ENCODE measurements around the gene HOXB8. TPM values are rescaled to one million over a fixed set of nuclear protein-coding genes. Genes with fewer than 3 reads are reported as not detected.
A peak's percentile ranks its signal among the peaks of the same experiment; 100 is the strongest.

HOXB8 gene
- total RNA-seq, 2 experiments from 2014 or later, result not detected

DNA sequence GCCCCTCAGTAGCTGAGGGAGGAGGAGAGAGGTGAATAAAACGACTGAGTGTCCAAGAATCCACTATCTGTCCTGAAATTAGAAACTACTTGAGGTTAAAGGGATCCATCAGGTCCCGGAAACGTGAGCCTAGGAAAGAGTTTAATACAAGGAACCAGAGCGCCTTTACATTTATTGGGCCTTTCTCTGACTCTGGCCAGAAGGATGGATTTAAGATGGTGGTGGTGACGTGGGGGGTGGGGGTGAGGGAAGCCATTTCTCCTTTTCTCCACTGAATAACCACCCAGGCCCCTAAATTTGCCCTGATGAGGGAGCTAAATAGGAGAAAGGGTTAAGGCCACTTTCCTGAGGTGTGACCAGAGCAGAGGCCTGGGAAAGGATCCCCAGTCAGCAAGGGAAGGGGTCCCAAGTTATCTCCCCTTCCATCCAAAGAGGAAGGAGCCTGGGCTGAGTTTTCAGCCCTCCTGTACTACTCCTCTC, 12.1 kb upstream of the HOXB8 start:
- CTCF ChIA-PET, result interaction anchor here (0.6 to 3.5 kb wide), 2 partner anchors 9 to 218 kb away, joined by 3 to 29 read pairs; no protein-coding TSS in a partner anchor
- no peak for DNase-seq
- Mint-ChIP-seq H3K36me3 (ENCODE audit: low read depth) (no peaks in the 10 kb centered on the region), H3K4me3 (peak overlapping the region; percentile 86), H3K9me3 (no peaks in the 10 kb centered on the region), H3K27ac (no peak overlapping the region), H3K4me1 (ENCODE audit: low read depth) (peaks cover 7% of the 10 kb centered on the region), H3K27me3 (ENCODE audit: low read depth) (peaks cover 71% of the 10 kb centered on the region)
- intact Hi-C loops (cut with micrococcal nuclease), result no loop called here

DNA sequence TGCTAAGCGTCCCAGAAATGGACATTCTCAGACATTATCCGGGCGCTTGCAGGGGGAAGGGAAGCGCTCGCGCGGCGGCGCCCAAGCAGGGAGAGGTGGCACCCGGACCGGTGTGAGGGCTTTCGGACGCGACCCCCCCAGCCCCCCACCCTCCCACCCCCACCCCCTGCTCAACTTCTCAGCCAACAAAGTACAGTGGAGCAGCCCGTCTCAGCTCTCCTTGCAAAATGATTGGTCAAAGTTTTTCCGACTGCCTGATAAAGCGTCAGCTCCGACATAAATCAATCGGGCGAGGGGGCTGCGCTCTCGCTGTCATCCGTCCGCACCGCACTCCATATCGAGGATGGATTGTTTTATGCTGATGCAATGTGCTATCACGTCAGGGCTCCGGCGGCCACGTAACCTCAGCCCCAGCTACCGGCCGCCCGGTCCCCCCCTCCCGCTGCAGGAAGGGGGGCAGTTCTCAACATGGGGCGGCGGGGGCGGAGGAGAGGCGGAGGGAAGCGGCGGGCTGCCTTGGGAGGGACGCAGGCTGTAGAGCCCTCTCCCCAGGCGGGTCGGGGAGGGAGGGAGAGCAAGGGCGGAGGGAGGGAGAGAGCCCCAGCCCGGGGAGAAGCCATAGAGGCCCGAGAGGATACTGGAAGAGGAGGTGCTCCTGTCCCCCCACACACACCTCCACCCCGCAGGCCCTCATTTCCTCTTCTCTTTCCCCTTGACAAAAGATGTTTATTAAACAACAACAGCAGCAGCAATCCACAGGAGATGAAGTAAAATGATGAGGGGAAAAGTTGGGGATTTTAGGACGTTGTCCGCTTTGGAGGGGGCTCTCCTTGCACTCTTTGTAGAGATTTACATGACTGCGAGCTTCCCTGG, 11.4 kb upstream of the HOXB8 start, which contains the start of gene HOXB9:
Gene HOXB9 (minus strand): TSS at position 114 of the 873 bp plus-strand sequence. CDS start 89 bp downstream, at position 25.
- H3K27ac Mint-ChIP-seq, result peak within 1 kb of the TSS; percentile 73
- intact Hi-C loops (cut with micrococcal nuclease), result loop anchor here (1.0 kb wide), 2 partner anchors 9 to 13 kb away; no protein-coding TSS in a partner anchor
- peaks cover 7% of the 10 kb centered on the region for H3K4me1 Mint-ChIP-seq (ENCODE audit: low read depth)
- no peaks in the 10 kb centered on the region for H3K9me3 Mint-ChIP-seq
- no peaks in the 10 kb centered on the region for H3K36me3 Mint-ChIP-seq (ENCODE audit: low read depth)
- peak within 1 kb of the TSS; percentile 86 for H3K4me3 Mint-ChIP-seq
- peak; percentile 73 for DNase-seq
- H3K27me3 Mint-ChIP-seq (ENCODE audit: low read depth), result peaks cover 70% of the 10 kb centered on the region
- CTCF ChIA-PET, result interaction anchor here (0.5 to 3.5 kb wide), 7 partner anchors 9 to 600 kb away, joined by 3 to 29 read pairs (median 3); no protein-coding TSS in a partner anchor

DNA sequence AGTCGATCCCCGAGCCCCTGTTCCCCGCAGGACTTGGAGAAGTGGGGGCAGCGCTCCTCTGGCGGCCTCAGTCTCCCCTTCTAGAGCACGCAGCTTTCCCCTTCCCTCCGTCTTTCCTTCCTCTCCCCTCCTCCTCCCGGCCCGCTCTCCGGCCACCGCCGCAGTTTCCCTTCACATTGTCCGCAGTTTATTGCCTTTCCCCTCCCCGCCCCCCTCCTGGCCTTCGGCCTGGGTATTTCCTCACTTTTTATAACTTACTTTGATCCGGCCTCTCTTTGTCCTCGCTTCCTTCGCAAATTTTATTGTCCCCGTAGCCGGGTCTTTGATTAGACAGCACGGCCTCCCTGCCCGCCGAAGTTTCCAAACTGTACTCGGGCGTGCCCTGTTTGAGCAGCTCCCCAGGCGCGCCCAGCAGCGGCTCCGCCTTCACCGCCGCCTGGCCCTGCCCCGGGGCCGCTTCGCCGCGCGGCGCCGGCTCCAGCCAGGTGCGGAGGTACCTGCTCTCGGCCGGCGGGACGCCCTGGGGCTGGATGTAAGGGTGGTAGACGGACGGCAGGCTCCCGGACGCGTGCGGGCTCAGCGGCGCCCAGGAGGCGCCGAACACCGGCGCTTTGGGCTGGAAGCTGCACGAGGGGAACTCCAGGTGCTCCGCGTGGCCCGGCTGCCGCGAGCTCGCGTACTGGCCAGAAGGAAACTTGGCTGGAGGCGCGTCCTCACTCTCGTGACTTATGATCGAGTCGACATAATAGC, 10.6 kb upstream of the HOXB8 start:
- Mint-ChIP-seq H3K4me3 (peak overlapping the region; percentile 86), H3K36me3 (ENCODE audit: low read depth) (no peaks in the 10 kb centered on the region), H3K9me3 (no peaks in the 10 kb centered on the region), H3K27me3 (ENCODE audit: low read depth) (peaks cover 71% of the 10 kb centered on the region), H3K4me1 (ENCODE audit: low read depth) (peaks cover 7% of the 10 kb centered on the region), H3K27ac (no peak overlapping the region)
- CTCF ChIA-PET, result interaction anchor here (0.5 to 3.5 kb wide), 8 partner anchors 10 to 186 kb away, joined by 3 to 29 read pairs (median 4); no protein-coding TSS in a partner anchor
- DNase-seq, result peak; percentile 55
- intact Hi-C loops (cut with micrococcal nuclease), result loop anchor here (1.0 kb wide), 2 partner anchors 10 to 12 kb away; no protein-coding TSS in a partner anchor

DNA sequence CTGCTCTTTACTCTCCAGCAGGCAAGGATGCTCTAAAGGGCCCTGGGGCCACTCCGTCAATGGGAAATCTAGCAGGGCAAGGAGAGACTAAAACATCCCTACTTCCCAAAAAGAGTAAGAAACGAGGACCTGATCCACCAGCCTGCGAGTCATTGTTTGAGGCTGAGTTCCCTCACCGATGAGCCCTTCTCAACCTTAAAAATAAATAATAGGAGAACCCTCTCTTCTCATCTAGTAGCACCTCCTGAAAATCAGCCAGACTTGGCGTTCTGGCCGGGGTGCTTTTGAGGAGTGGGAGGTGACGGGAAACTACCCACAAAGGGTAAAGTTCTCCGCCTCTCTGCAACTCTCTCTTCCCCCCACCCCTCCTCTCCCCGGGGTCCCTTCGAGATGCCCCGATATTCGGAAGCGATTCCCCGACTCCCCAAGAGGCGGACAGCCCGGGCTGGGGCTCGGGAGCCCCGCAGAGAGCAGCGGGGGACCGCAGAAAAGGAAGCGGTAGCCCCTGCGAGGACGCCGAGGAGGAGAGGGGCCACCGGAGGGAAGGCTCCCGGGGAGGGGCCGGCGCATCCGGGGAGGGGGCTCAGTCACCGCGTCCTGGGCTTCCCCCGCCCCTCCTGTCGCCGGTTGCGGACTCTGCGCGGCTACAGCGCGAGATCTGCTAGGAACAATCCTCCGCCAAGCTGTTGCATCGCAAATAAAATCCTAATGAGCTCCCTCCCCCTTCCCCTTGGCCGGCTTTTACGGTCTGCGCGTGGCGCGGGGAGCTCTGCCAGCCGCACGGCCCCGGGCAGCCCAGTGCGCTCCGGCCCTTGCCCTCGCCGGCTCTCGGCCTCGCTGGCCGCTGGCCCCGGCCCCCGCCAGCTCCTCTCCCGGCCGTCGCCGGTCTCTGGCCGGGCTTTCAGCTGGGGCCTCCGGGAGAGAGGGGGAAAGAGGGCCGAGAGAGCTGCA, 9.7 kb upstream of the HOXB8 start:
- H3K4me3 Mint-ChIP-seq, result peak overlapping the region; percentile 86
- intact Hi-C loops (cut with micrococcal nuclease), result no loop called here

DNA sequence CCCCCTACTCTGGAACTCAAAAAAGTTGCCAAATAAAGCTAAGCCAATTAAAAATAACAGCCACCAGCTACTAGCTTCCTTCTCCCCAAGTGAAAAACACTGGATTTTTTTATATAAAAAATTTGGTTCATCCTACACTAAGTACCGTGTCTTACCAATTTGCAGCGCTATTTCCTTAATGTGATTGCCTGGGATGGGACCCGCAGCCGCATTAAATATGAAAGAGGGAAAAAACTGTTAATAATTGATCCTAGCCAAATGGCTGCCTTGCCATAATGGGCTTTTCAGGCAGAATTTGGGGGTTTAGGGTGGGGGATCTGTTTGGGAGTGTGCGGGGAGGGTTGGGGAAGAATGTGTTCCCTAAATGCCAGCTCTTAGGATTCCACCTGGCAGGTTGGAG, 9.0 kb upstream of the HOXB8 start:
- no peak for DNase-seq
- Mint-ChIP-seq H3K27me3 (ENCODE audit: low read depth) (peaks cover 72% of the 10 kb centered on the region), H3K4me3 (peak overlapping the region; percentile 47), H3K36me3 (ENCODE audit: low read depth) (no peaks in the 10 kb centered on the region), H3K4me1 (ENCODE audit: low read depth) (peaks cover 11% of the 10 kb centered on the region), H3K27ac (no peak overlapping the region), H3K9me3 (no peaks in the 10 kb centered on the region)
- intact Hi-C loops (cut with micrococcal nuclease), result no loop called here
- CTCF ChIA-PET, result interaction anchor here (0.7 to 3.0 kb wide), 6 partner anchors 9 to 355 kb away, joined by 3 to 12 read pairs (median 4); partner anchors contain the start of genes HOXB5 and HOXB8

More for the DNA sequence above, 9.7 kb upstream of the HOXB8 start:
- Mint-ChIP-seq H3K36me3 (ENCODE audit: low read depth) (no peaks in the 10 kb centered on the region), H3K9me3 (no peaks in the 10 kb centered on the region), H3K27ac (no peak overlapping the region), H3K27me3 (ENCODE audit: low read depth) (peaks cover 72% of the 10 kb centered on the region), H3K4me1 (ENCODE audit: low read depth) (peaks cover 7% of the 10 kb centered on the region)
- CTCF ChIA-PET, result interaction anchor here (0.7 to 3.5 kb wide), 7 partner anchors 10 to 38 kb away, joined by 3 to 29 read pairs (median 4); partner anchors contain the start of gene HOXB8
- peak; percentile 61 for DNase-seq

DNA sequence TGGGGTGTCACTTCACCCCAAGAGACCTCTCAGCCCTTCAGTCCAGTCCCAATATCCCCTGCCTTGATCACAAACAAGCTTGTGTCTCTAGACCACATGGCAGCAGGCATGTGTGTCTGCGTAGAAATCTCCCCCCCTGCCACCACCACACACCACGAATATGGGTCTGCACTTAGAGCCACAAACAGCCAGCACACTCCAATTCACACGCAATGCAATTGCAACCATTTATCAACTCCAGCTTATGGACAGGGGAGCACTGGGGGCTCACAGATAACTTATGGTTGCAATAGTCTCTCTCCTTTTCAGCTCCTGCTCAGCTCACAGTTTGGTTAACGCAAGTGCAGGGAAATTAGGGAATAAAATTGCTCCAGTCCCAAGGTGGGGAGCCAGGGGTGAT, 8.5 kb upstream of the HOXB8 start:
- CTCF ChIA-PET, result interaction anchor here (0.7 to 3.0 kb wide), 6 partner anchors 8 to 354 kb away, joined by 3 to 12 read pairs (median 4); partner anchors contain the start of genes HOXB5 and HOXB8
- peaks cover 71% of the 10 kb centered on the region for H3K27me3 Mint-ChIP-seq (ENCODE audit: low read depth)
- H3K9me3 Mint-ChIP-seq, result no peaks in the 10 kb centered on the region

DNA sequence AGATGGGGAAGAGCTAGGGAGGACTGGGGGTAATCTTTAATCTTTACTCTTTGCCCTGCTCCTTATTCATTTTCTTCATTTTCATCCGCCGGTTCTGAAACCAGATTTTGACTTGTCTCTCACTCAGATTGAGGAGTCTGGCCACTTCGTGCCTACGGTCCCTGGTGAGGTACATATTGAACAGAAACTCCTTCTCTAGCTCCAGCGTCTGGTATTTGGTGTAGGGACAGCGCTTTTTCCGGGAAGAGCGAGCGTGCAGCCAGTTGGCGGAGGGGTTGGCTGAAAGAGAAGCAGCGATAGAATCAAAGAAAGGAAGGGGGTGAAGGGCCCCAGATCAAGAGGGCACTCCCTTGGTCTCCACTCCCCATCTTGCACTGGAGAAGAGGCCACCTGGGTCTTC, 7.8 kb upstream of the HOXB8 start:
- H3K27me3 Mint-ChIP-seq (ENCODE audit: low read depth), result peaks cover 71% of the 10 kb centered on the region
- intact Hi-C loops (cut with micrococcal nuclease), result no loop called here
- H3K27ac Mint-ChIP-seq, result no peak overlapping the region
- H3K9me3 Mint-ChIP-seq, result no peaks in the 10 kb centered on the region
- no peak for DNase-seq
- H3K4me1 Mint-ChIP-seq (ENCODE audit: low read depth), result peaks cover 22% of the 10 kb centered on the region
- no peaks in the 10 kb centered on the region for H3K36me3 Mint-ChIP-seq (ENCODE audit: low read depth)
- CTCF ChIA-PET, result interaction anchor here (0.6 to 3.0 kb wide), 4 partner anchors 10 to 262 kb away, joined by 3 to 12 read pairs (median 4); no protein-coding TSS in a partner anchor
- H3K4me3 Mint-ChIP-seq, result no peak overlapping the region

More for the DNA sequence above, 8.5 kb upstream of the HOXB8 start:
- DNase-seq, result no peak
- Mint-ChIP-seq H3K4me3 (no peak overlapping the region), H3K27ac (no peak overlapping the region), H3K36me3 (ENCODE audit: low read depth) (no peaks in the 10 kb centered on the region), H3K4me1 (ENCODE audit: low read depth) (peaks cover 16% of the 10 kb centered on the region)
- intact Hi-C loops (cut with micrococcal nuclease), result no loop called here

DNA sequence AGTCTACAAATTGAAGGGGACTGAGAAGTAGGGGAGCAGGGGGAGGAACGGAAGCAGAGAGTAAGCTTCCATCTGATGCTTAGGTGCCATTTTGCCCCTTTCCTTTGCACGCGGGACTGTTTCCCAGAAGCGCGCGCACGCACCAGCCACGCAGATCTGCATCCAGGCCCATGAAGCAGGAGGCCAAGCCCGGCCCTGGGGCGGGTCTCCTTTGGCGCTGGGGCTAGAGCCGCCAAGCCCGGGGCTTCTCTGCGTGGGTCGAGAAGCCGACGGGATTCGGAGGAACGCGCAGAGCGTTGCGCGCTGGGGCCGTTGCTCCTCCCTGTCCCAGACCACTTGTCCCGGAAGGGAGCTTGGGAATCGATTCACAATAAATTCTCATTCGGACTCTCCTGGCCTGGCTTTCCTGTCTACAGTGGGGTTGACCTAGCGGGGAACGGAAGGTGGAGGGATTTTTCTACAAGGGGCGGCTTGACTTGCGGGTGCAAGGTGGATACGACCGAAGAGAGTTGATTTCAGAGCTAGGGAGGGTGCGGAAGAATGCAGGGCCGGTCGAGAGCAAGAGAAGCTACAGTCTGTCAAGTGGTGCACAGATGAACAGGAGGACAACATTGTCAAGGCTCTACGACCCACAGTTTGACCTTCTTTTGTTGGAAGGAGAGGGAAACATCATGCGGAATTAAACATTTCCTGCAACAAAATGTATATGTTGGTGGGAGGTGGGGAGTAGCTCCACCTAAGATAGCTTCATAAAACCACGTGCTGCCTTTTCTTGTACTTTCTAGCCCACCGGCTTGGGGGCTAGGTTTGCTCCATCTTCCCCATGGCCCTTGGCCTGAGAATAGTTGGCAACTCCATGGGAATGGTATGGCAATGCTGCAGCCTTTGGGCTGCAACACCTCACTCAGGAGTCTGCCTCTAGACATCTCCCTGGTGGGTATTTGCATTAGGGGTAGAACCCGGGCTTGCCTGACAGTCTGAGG, 6.6 kb upstream of the HOXB8 start:
- H3K4me3 Mint-ChIP-seq, result no peak overlapping the region
- H3K36me3 Mint-ChIP-seq (ENCODE audit: low read depth), result no peaks in the 10 kb centered on the region
- CTCF ChIA-PET, result interaction anchor here (0.5 to 3.0 kb wide), 5 partner anchors 8 to 546 kb away, joined by 3 to 12 read pairs (median 5); no protein-coding TSS in a partner anchor
- no peaks in the 10 kb centered on the region for H3K9me3 Mint-ChIP-seq
- peaks cover 72% of the 10 kb centered on the region for H3K27me3 Mint-ChIP-seq (ENCODE audit: low read depth)
- H3K4me1 Mint-ChIP-seq (ENCODE audit: low read depth), result peaks cover 25% of the 10 kb centered on the region
- intact Hi-C loops (cut with micrococcal nuclease), result no loop called here
- DNase-seq, result no peak
- H3K27ac Mint-ChIP-seq, result no peak overlapping the region

DNA sequence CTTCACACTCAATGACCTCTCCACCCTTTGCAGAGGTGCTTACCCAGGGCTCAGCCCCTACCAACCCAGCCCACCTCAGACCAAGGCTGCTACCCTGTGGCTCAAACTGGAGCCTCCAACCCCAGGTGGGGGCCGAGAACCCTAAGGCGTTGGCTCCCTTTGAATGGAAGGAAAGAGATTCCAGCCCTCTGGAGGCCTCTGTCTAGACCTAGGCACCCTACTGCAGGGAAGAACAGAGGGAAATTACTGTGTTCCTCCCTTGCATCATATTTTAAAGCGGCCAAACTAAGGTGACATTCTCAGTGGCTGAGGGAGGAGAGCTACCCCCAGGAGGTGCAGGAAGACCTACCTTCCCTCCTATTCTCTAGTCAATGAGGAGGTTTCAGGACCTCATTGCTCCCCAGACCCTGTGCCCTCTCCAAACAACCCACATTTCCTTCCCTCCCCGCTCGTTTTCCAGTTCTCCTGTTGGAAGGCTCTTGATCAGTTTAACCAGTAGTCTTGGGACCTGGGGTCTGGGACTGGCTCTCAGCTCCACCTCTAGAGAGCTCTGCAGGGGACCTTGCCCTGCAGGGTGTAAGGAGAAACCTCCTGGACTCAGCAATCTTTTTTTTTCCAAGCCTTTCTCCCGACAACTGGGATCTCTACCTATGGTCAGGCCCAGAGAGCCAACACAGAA, 5.5 kb upstream of the HOXB8 start:
- H3K9me3 Mint-ChIP-seq, result no peaks in the 10 kb centered on the region
- CTCF ChIA-PET, result interaction anchor here (1.0 kb wide), 1 partner anchor 74 kb away, joined by 3 read pairs; no protein-coding TSS in a partner anchor
- no peaks in the 10 kb centered on the region for H3K36me3 Mint-ChIP-seq (ENCODE audit: low read depth)
- no peak overlapping the region for H3K4me3 Mint-ChIP-seq
- no peak for DNase-seq
- intact Hi-C loops (cut with micrococcal nuclease), result no loop called here
- no peak overlapping the region for H3K27ac Mint-ChIP-seq
- H3K4me1 Mint-ChIP-seq (ENCODE audit: low read depth), result peaks cover 23% of the 10 kb centered on the region
- peaks cover 78% of the 10 kb centered on the region for H3K27me3 Mint-ChIP-seq (ENCODE audit: low read depth)

Measured in activated naive CD4-positive, alpha-beta T cell treated with anti-CD3 and anti-CD28 coated beads for 36 hours (primary cell).